ENCODE results near the gene ZNF462.

ZNF462 gene

GRCh38 chr9:106992186-106992585 is 129.2 kb downstream of the ZNF462 start:
- no peak for TF ChIP-seq FOXM1 (IDR thresholded peaks at IDR 0.05; ENCODE audit: borderline replicate concordance, low read depth)
- TF ChIP-seq EP300 (IDR thresholded peaks at IDR 0.05; ENCODE audit: borderline replicate concordance): no peak
- no peak for TF ChIP-seq YY1 (IDR thresholded peaks at IDR 0.05; ENCODE audit: low read depth)
- no peak for TF ChIP-seq TEAD4 (IDR thresholded peaks at IDR 0.05)
- TF ChIP-seq TAF1 (IDR thresholded peaks at IDR 0.05; ENCODE audit: low read depth): no peak
- TF ChIP-seq RAD21 (IDR thresholded peaks at IDR 0.05; ENCODE audit: low read depth): no peak
- TF ChIP-seq NFIC (IDR thresholded peaks at IDR 0.05): no peak
- TF ChIP-seq CEBPB (IDR thresholded peaks at IDR 0.05): no peak
- no peak for TF ChIP-seq CREB1 (IDR thresholded peaks at IDR 0.05; ENCODE audit: low read depth)
- no peak for TF ChIP-seq TCF12 (IDR thresholded peaks at IDR 0.05; ENCODE audit: low read depth)
- TF ChIP-seq EGR1 (IDR thresholded peaks at IDR 0.05): no peak
- no peak for TF ChIP-seq USF1 (IDR thresholded peaks at IDR 0.05)
- TF ChIP-seq REST (IDR thresholded peaks at IDR 0.05; ENCODE audit: low read depth): no peak
- no peak for TF ChIP-seq ZBTB7A (IDR thresholded peaks at IDR 0.05; ENCODE audit: low read depth)
- TF ChIP-seq MAX (IDR thresholded peaks at IDR 0.05): no peak

- TF ChIP-seq TCF12 (IDR thresholded peaks at IDR 0.05; ENCODE audit: low read depth) (no peak), FOXM1 (IDR thresholded peaks at IDR 0.05; ENCODE audit: borderline replicate concordance, low read depth) (no peak), CREB1 (IDR thresholded peaks at IDR 0.05; ENCODE audit: low read depth) (no peak), CEBPB (IDR thresholded peaks at IDR 0.05) (no peak), TAF1 (IDR thresholded peaks at IDR 0.05; ENCODE audit: low read depth) (no peak), EGR1 (IDR thresholded peaks at IDR 0.05) (no peak), ZBTB7A (IDR thresholded peaks at IDR 0.05; ENCODE audit: low read depth) (no peak)
These were observed 130.6 kb downstream of the ZNF462 start for GRCh38 chr9:106993603-106994002.

GRCh38 chr9:106994463-106994862 is 131.5 kb downstream of the ZNF462 start:
- TF ChIP-seq RAD21 (IDR thresholded peaks at IDR 0.05; ENCODE audit: low read depth) (no peak), EGR1 (IDR thresholded peaks at IDR 0.05) (no peak), ZBTB7A (IDR thresholded peaks at IDR 0.05; ENCODE audit: low read depth) (no peak), USF1 (IDR thresholded peaks at IDR 0.05) (no peak), CEBPB (IDR thresholded peaks at IDR 0.05) (no peak), YY1 (IDR thresholded peaks at IDR 0.05; ENCODE audit: low read depth) (no peak), MAX (IDR thresholded peaks at IDR 0.05) (no peak), TEAD4 (IDR thresholded peaks at IDR 0.05) (no peak)

GRCh38 chr9:107000218-107000617 is 137.3 kb downstream of the ZNF462 start:
- TF ChIP-seq EP300 (IDR thresholded peaks at IDR 0.05; ENCODE audit: borderline replicate concordance) (no peak), REST (IDR thresholded peaks at IDR 0.05; ENCODE audit: low read depth) (no peak), TCF12 (IDR thresholded peaks at IDR 0.05; ENCODE audit: low read depth) (no peak), USF1 (IDR thresholded peaks at IDR 0.05) (no peak), EGR1 (IDR thresholded peaks at IDR 0.05) (no peak), YY1 (IDR thresholded peaks at IDR 0.05; ENCODE audit: low read depth) (no peak), TEAD4 (IDR thresholded peaks at IDR 0.05) (no peak), CREB1 (IDR thresholded peaks at IDR 0.05; ENCODE audit: low read depth) (no peak), ZBTB7A (IDR thresholded peaks at IDR 0.05; ENCODE audit: low read depth) (no peak), NFIC (IDR thresholded peaks at IDR 0.05) (no peak), TAF1 (IDR thresholded peaks at IDR 0.05; ENCODE audit: low read depth) (no peak), FOXM1 (IDR thresholded peaks at IDR 0.05; ENCODE audit: borderline replicate concordance, low read depth) (no peak)

GRCh38 chr9:107005201-107005600 is 142.2 kb downstream of the ZNF462 start:
- TF ChIP-seq CEBPB (IDR thresholded peaks at IDR 0.05): no peak
- TF ChIP-seq CREB1 (IDR thresholded peaks at IDR 0.05; ENCODE audit: low read depth): no peak
- TF ChIP-seq RAD21 (IDR thresholded peaks at IDR 0.05; ENCODE audit: low read depth): no peak
- no peak for TF ChIP-seq REST (IDR thresholded peaks at IDR 0.05; ENCODE audit: low read depth)
- TF ChIP-seq EGR1 (IDR thresholded peaks at IDR 0.05): no peak
- no peak for TF ChIP-seq MAX (IDR thresholded peaks at IDR 0.05)
- no peak for TF ChIP-seq USF1 (IDR thresholded peaks at IDR 0.05)
- no peak for TF ChIP-seq TEAD4 (IDR thresholded peaks at IDR 0.05)
- no peak for TF ChIP-seq YY1 (IDR thresholded peaks at IDR 0.05; ENCODE audit: low read depth)
- TF ChIP-seq FOXM1 (IDR thresholded peaks at IDR 0.05; ENCODE audit: borderline replicate concordance, low read depth): no peak
- no peak for TF ChIP-seq TAF1 (IDR thresholded peaks at IDR 0.05; ENCODE audit: low read depth)
- TF ChIP-seq ZBTB7A (IDR thresholded peaks at IDR 0.05; ENCODE audit: low read depth): no peak
- no peak for TF ChIP-seq EP300 (IDR thresholded peaks at IDR 0.05; ENCODE audit: borderline replicate concordance)
- no peak for TF ChIP-seq TCF12 (IDR thresholded peaks at IDR 0.05; ENCODE audit: low read depth)
- no peak for TF ChIP-seq NFIC (IDR thresholded peaks at IDR 0.05)

All from Ishikawa (cell line).